Stomach (tissue), 4 donors: Measurements from ENCODE around the gene HDAC11.
"Not testable (repeated sequence)": the region's sequence is repeated elsewhere in the genome, so short reads cannot be mapped to it uniquely, and the experiment has no call there.

Experiments used
- CTCF ChIP-seq, 7 experiments: fragments of 450-650 bp in 4 of 7; fragments of 200-600 bp in 3 of 7; sonication (generic) in 3 of 7; IDR thresholded peaks; one replicate each; pipeline ENCODE4 v1.5.1; 2016 to 2019; ENCODE audit warnings: antibody characterized with exemption in 7 of 7, control low read depth in 2 of 7, mild to moderate bottlenecking in 1 of 7
- POLR2A ChIP-seq, 4 donors: fragments of 450-650 bp; IDR thresholded peaks; one replicate each; pipeline ENCODE4 v1.6.1; 2016; ENCODE audit warnings: antibody characterized with exemption in 4 of 4, control low read depth in 2 of 4, mild to moderate bottlenecking in 1 of 4, moderate library complexity in 1 of 4
- POLR2AphosphoS5 ChIP-seq, 3 donors: sonication (generic); formaldehyde crosslinking; IDR thresholded peaks; one replicate each; pipeline ENCODE4 v1.6.1; 2016; ENCODE audit warnings: antibody characterized with exemption in 3 of 3

- not testable (repeated sequence) for TF ChIP-seq CTCF, POLR2A, POLR2AphosphoS5 (IDR thresholded peaks at IDR 0.05)
These were observed 49.7 kb upstream of the HDAC11 start for GRCh38 chr3:13430411-13430875.
